IMR-90 (cell line): ENCODE results near the gene FUCA2. TPM values are rescaled to one million over a fixed set of nuclear protein-coding genes. Genes with fewer than 3 reads are reported as not detected.

Source experiments
- ATAC-seq: fragments of 200-7000 bp; cut with Tn5 transposase; 2 replicates; pipeline ENCODE4 v1.9.1; 2020; ENCODE audit warnings: low read depth, mild to moderate bottlenecking, moderate library complexity
- BruUV-seq: library from RNA; stranded (reverse); fragments of 400-500 nt; replicated peaks from 2 replicates; lab custom pipeline; 2021; lab: Mats Ljungman, UMichigan
- CTCF ChIA-PET: fragments of 300-600 bp; formaldehyde crosslinking; extraction: SDS; loops from one replicate; lab custom pipeline; 2021; ENCODE audit warnings: antibody characterized with exemption; lab: Yijun Ruan, JAX
- POLR2A ChIA-PET: fragments of 300-600 bp; sonication (Branson Sonifier 250); formaldehyde crosslinking; loops from one replicate; lab custom pipeline; 2022; ENCODE audit warnings: antibody characterized with exemption; ENCODE audit not compliant: unreplicated experiment; lab: Charles Lee
- DNase-seq: peaks from one replicate; pipeline ENCODE4 v3.0.0; 2013
- H2AFZ ChIP-seq: replicated peaks from 2 replicates; pipeline ENCODE3; 2013; ENCODE audit warnings: low read length, mild to moderate bottlenecking; ENCODE audit not compliant: poor library complexity
- H2AK5ac ChIP-seq: 2 replicates; pipeline ENCODE4 v1.6.1; 2013; ENCODE audit warnings: low read depth, low read length, inconsistent platforms
- H2AK9ac ChIP-seq: replicated peaks from 2 replicates; pipeline ENCODE3; 2013; ENCODE audit warnings: mild to moderate bottlenecking, low read depth, low read length, moderate library complexity; ENCODE audit not compliant: poor library complexity
- H2BK120ac ChIP-seq: 2 replicates; pipeline ENCODE4 v1.6.1; 2013; ENCODE audit warnings: low read depth, low read length, inconsistent platforms
- H2BK15ac ChIP-seq: 3 replicates; pipeline ENCODE4 v1.6.1; 2013; ENCODE audit warnings: low read depth, low read length, inconsistent platforms
- H2BK20ac ChIP-seq: 2 replicates; pipeline ENCODE4 v1.6.1; 2013; ENCODE audit warnings: low read depth, mild to moderate bottlenecking, inconsistent platforms, low read length, moderate library complexity
- H2BK5ac ChIP-seq: 2 replicates; pipeline ENCODE4 v1.6.1; 2013; ENCODE audit warnings: mild to moderate bottlenecking, low read depth, low read length, inconsistent platforms; ENCODE audit not compliant: poor library complexity, severe bottlenecking
- H3K14ac ChIP-seq: replicated peaks from 2 replicates; pipeline ENCODE4 v1.6.1; 2013; ENCODE audit warnings: low read depth, low read length, inconsistent platforms
- H3K18ac ChIP-seq: 2 replicates; pipeline ENCODE4 v1.6.1; 2013; ENCODE audit warnings: low read depth, low read length, control low read depth
- H3K23ac ChIP-seq: 2 replicates; pipeline ENCODE4 v1.6.1; 2013; ENCODE audit warnings: low read depth, low read length, inconsistent platforms
- H3K27ac ChIP-seq: 2 replicates; pipeline ENCODE4 v1.5.1; 2013; ENCODE audit warnings: mild to moderate bottlenecking, control low read depth, low read length; ENCODE audit not compliant: insufficient read depth
- H3K27me3 ChIP-seq: 2 replicates; pipeline ENCODE4 v1.6.1; 2013; ENCODE audit warnings: low read length; ENCODE audit not compliant: control insufficient read depth, insufficient read depth
- H3K36me3 ChIP-seq: 2 replicates; pipeline ENCODE4 v1.6.1; 2013; ENCODE audit warnings: low read length, mixed read lengths; ENCODE audit not compliant: control insufficient read depth, insufficient read depth
- H3K4ac ChIP-seq: 2 replicates; pipeline ENCODE4 v1.6.1; 2013; ENCODE audit warnings: low read depth, low read length, inconsistent platforms
- H3K4me1 ChIP-seq: 2 replicates; pipeline ENCODE4 v1.6.1; 2013; ENCODE audit warnings: low read length, mixed read lengths; ENCODE audit not compliant: control insufficient read depth, insufficient read depth
- H3K4me2 ChIP-seq: 2 replicates; pipeline ENCODE4 v1.6.1; 2013; ENCODE audit warnings: low read depth, mild to moderate bottlenecking, control low read depth, low read length, moderate library complexity
- H3K4me3 ChIP-seq: 2 replicates; pipeline ENCODE4 v1.5.1; 2013; ENCODE audit warnings: low read depth, mild to moderate bottlenecking, control low read depth, low read length, moderate library complexity; ENCODE audit not compliant: insufficient read depth
- H3K56ac ChIP-seq: 2 replicates; pipeline ENCODE4 v1.6.1; 2013; ENCODE audit warnings: low read length, inconsistent platforms; ENCODE audit not compliant: insufficient read depth; ENCODE audit errors: extremely low read depth
- H3K79me1 ChIP-seq, 2 experiments: 2 replicates each; pipeline ENCODE4 v1.6.1; 2013; ENCODE audit warnings: low read length in 2 of 2, inconsistent platforms in 1 of 2, low read depth in 1 of 2
- H3K9ac ChIP-seq: 2 replicates; pipeline ENCODE4 v1.6.1; 2013; ENCODE audit warnings: low read depth, low read length, control low read depth
- H3K9me1 ChIP-seq: 2 replicates; pipeline ENCODE4 v1.6.1; 2013; ENCODE audit warnings: low read length, inconsistent platforms; ENCODE audit not compliant: insufficient read depth
- H3K9me3 ChIP-seq: 2 replicates; pipeline ENCODE4 v1.6.1; 2013; ENCODE audit warnings: low read length; ENCODE audit not compliant: control insufficient read depth, insufficient read depth
- H4K20me1 ChIP-seq: 2 replicates; pipeline ENCODE4 v1.6.1; 2013; ENCODE audit warnings: low read length, inconsistent platforms; ENCODE audit not compliant: insufficient read depth
- H4K5ac ChIP-seq: 2 replicates; pipeline ENCODE4 v1.6.1; 2013; ENCODE audit warnings: mild to moderate bottlenecking, low read depth, low read length, control low read depth
- H4K8ac ChIP-seq, 2 experiments: 2 replicates each; pipeline ENCODE4 v1.6.1; 2013; ENCODE audit warnings: low read depth in 2 of 2, low read length in 2 of 2, control low read depth in 1 of 2, inconsistent platforms in 1 of 2
- H4K91ac ChIP-seq: 2 replicates; pipeline ENCODE4 v1.6.1; 2013; ENCODE audit warnings: low read depth, low read length, inconsistent platforms; ENCODE audit not compliant: insufficient read depth
- BHLHE40 ChIP-seq: fragments of 150-350 bp; IDR thresholded peaks from 2 replicates; pipeline ENCODE4 v1.6.1; 2016; ENCODE audit warnings: mild to moderate bottlenecking, low read depth, low read length
- CEBPB ChIP-seq: IDR thresholded peaks from 2 replicates; pipeline ENCODE4 v1.6.1; 2012; ENCODE audit warnings: low read depth, low read length, improper control_type of control experiment
- CHD1 ChIP-seq: IDR thresholded peaks from 2 replicates; pipeline ENCODE4 v1.6.1; 2012; ENCODE audit warnings: low read depth, low read length, improper control_type of control experiment
- CTCF ChIP-seq: conservative IDR thresholded peaks from 2 replicates; pipeline ENCODE4 v1.5.1; 2012; ENCODE audit warnings: mild to moderate bottlenecking, low read depth, low read length, improper control_type of control experiment
- ELK1 ChIP-seq: fragments of 150-350 bp; IDR thresholded peaks from 2 replicates; pipeline ENCODE4 v1.6.1; 2016; ENCODE audit warnings: low read depth, mild to moderate bottlenecking, low read length, moderate library complexity, borderline replicate concordance
- FOS ChIP-seq: fragments of 150-350 bp; IDR thresholded peaks from 2 replicates; pipeline ENCODE4 v1.6.1; 2016; ENCODE audit warnings: low read depth, low read length
- MAFK ChIP-seq: IDR thresholded peaks from 2 replicates; pipeline ENCODE4 v1.6.1; 2012; ENCODE audit warnings: low read depth, low read length, improper control_type of control experiment
- MAZ ChIP-seq: IDR thresholded peaks from 2 replicates; pipeline ENCODE4 v1.6.1; 2012; ENCODE audit warnings: low read depth, mild to moderate bottlenecking, low read length, improper control_type of control experiment, moderate library complexity, borderline replicate concordance
- MXI1 ChIP-seq: IDR thresholded peaks from 2 replicates; pipeline ENCODE4 v1.6.1; 2012; ENCODE audit warnings: low read depth, mild to moderate bottlenecking, low read length, moderate library complexity, borderline replicate concordance
- NFE2L2 ChIP-seq: fragments of 150-350 bp; IDR thresholded peaks from 2 replicates; pipeline ENCODE4 v1.6.1; 2016; ENCODE audit warnings: low read depth, mild to moderate bottlenecking, low read length
- POLR2A ChIP-seq: IDR thresholded peaks from 2 replicates; pipeline ENCODE4 v1.6.1; 2012; ENCODE audit warnings: mild to moderate bottlenecking, low read depth, low read length
- RAD21 ChIP-seq: IDR thresholded peaks from 2 replicates; pipeline ENCODE4 v1.6.1; 2012; ENCODE audit warnings: low read length, improper control_type of control experiment
- RCOR1 ChIP-seq: IDR thresholded peaks from 2 replicates; pipeline ENCODE4 v1.6.1; 2012; ENCODE audit warnings: mild to moderate bottlenecking, low read length, improper control_type of control experiment; ENCODE audit not compliant: insufficient replicate concordance
- RFX5 ChIP-seq: IDR thresholded peaks from 2 replicates; pipeline ENCODE4 v1.8.0; 2012; ENCODE audit warnings: low read depth, mild to moderate bottlenecking, low read length, moderate library complexity
- SMC3 ChIP-seq: fragments of 150-350 bp; IDR thresholded peaks from 2 replicates; pipeline ENCODE4 v1.6.1; 2016; ENCODE audit warnings: low read depth, mild to moderate bottlenecking, antibody characterized with exemption, low read length, moderate library complexity
- USF2 ChIP-seq: fragments of 150-350 bp; IDR thresholded peaks from 2 replicates; pipeline ENCODE4 v1.6.1; 2017; ENCODE audit warnings: mild to moderate bottlenecking, antibody characterized with exemption, low read length, low read depth
- WGBS, 2 experiments: methylation state at CpG; one replicate each; pipeline versions ENCODE4 v1.1.5 to v1.1.7; 2013; ENCODE audit warnings: missing lambda C conversion rate in 2 of 2; ENCODE audit not compliant: insufficient read length in 1 of 2; ENCODE audit errors: extremely low coverage in 2 of 2; 5-methylcytosine and 5-hydroxymethylcytosine counted together
- dilution Hi-C: fragments of 300-500 bp; cut with HindIII; formaldehyde crosslinking; loops from one replicate; pipeline ENCODE4 v1.14.3; 2018; ENCODE audit warnings: low sequenced_read_pairs; ENCODE audit not compliant: unreplicated experiment
- in situ Hi-C: fragments of 300-500 bp; cut with MboI; formaldehyde crosslinking; loops from 3 replicates; pipeline ENCODE4 v1.14.3; 2019; ENCODE audit warnings: low sequenced_read_pairs, inconsistent platforms, mixed read lengths
- intact Hi-C: fragments of 100-400 bp; cut with micrococcal nuclease; formaldehyde crosslinking; loops from 2 replicates; pipeline ENCODE4 v1.10.0; 2022
- polyA plus RNA-seq, 3 experiments: library from polyadenylated mRNA; depleted of rRNA; stranded (reverse); fragments of >200 nt; gene quantifications; 2 replicates each; pipeline ENCODE4 v1.2.3, GENCODE V29; 2012; ENCODE audit warnings: low replicate concordance in 1 of 3
- total RNA-seq: library from RNA; depleted of rRNA; stranded (reverse); fragments of >200 nt; gene quantifications from 2 replicates; pipeline ENCODE4 v1.2.3, GENCODE V29; 2012

FUCA2 gene
- total and polyA plus RNA-seq, 2 of the 4 experiments (the other 2 are of a cell fraction), result 44.1 to 47.4 TPM

- H3K4me2 ChIP-seq, result no peak overlapping the region
- no peaks in the 10 kb centered on the region for H3K9me3 ChIP-seq
- no peak for TF ChIP-seq ELK1
- TF ChIP-seq MXI1, result no peak
- TF ChIP-seq RFX5, result no peak
- no peak for TF ChIP-seq NFE2L2
- no peak for TF ChIP-seq MAZ
- TF ChIP-seq SMC3, result no peak
- TF ChIP-seq CEBPB, result no peak
- TF ChIP-seq FOS, result no peak
- no peak for TF ChIP-seq USF2
- no peak for TF ChIP-seq BHLHE40
- no peak for TF ChIP-seq POLR2A
- no peak for TF ChIP-seq CTCF
- no peak for TF ChIP-seq MAFK
- TF ChIP-seq RCOR1, result no peak
- no peak for TF ChIP-seq RAD21
- TF ChIP-seq CHD1, result no peak
- 90% methylated on average over 3 of the region's 4 CpGs; no CpG with 5 or more reads in 1 of the 2 experiments for WGBS, 2 experiments
- no peak overlapping the region for H2AK9ac ChIP-seq
- H4K91ac ChIP-seq, result no peak overlapping the region
- H3K79me1 ChIP-seq, result peaks cover 5 to 8% of the 10 kb centered on the region in 2 experiments; a peak in 2 of 4 replicates
- no peak overlapping the region for H2AFZ ChIP-seq
- no peak overlapping the region for H3K4ac ChIP-seq
- H3K27ac ChIP-seq, result no peak overlapping the region
- H4K5ac ChIP-seq, result no peak overlapping the region
- no peak overlapping the region for H2AK5ac ChIP-seq
- H3K14ac ChIP-seq, result no peak overlapping the region
- in situ Hi-C loops, result no loop called here
- intact Hi-C loops, result no loop called here
- H3K56ac ChIP-seq, result no peak overlapping the region
- no peak overlapping the region for H2BK5ac ChIP-seq
- no peak for DNase-seq
- no TSS peak for BruUV-seq
- no peak for ATAC-seq
- no peak overlapping the region for H2BK20ac ChIP-seq
- no peak overlapping the region for H3K23ac ChIP-seq
- H3K18ac ChIP-seq, result no peak overlapping the region
- dilution Hi-C loops, result no loop called here
- no peak overlapping the region for H2BK120ac ChIP-seq
- H3K4me3 ChIP-seq, result no peak overlapping the region
- H3K27me3 ChIP-seq, result no peaks in the 10 kb centered on the region
- H4K8ac ChIP-seq, result no peak overlapping the region
- peaks cover 32% of the 10 kb centered on the region for H3K36me3 ChIP-seq
- H2BK15ac ChIP-seq, result no peak overlapping the region
- POLR2A ChIA-PET, result no interaction called here
- no peak overlapping the region for H3K9ac ChIP-seq
- H3K4me1 ChIP-seq, result no peaks in the 10 kb centered on the region
- CTCF ChIA-PET, result no interaction called here
- H4K20me1 ChIP-seq, result no peaks in the 10 kb centered on the region
- H3K9me1 ChIP-seq, result no peaks in the 10 kb centered on the region
Measured at GRCh38 chr6:143498428-143498827, 13.1 kb downstream of the FUCA2 start.
